NCI-H748 treated with DMSO at 0.1 percent for 48 hours (cell line): ENCODE results near the gene REL.

Source experiments
- DNase-seq: peaks from one replicate; lab custom pipeline; 2025; lab: John Stamatoyannopoulos, UW

The REL gene

GRCh38 chr2:60964651-60965498 lies 83.5 kb downstream of the REL start:
- no peak for DNase-seq

- DNase-seq, result no peak
Measured at GRCh38 chr2:60965499-60965785, 84.1 kb downstream of the REL start.

- DNase-seq, result no peak
Measured at GRCh38 chr2:60966507-60967405, 85.4 kb downstream of the REL start.

GRCh38 chr2:60972889-60973656 lies 91.7 kb downstream of the REL start:
- no peak for DNase-seq

GRCh38 chr2:60973705-60974104 lies 92.3 kb downstream of the REL start:
- no peak for DNase-seq

- no peak for DNase-seq
Measured at GRCh38 chr2:60974652-60975051, 93.3 kb downstream of the REL start.
